GM12878 (cell line): ENCODE data around the gene MEGF6. TPM values are rescaled to one million over a fixed set of nuclear protein-coding genes. Genes with fewer than 3 reads are reported as not detected.

Experiments used
- ATAC-seq: fragments of 200-7000 bp; cut with Tn5 transposase; 3 replicates; pipeline ENCODE4 v1.9.1; 2020; ENCODE audit warnings: mild to moderate bottlenecking, moderate library complexity
- BruUV-seq: library from RNA; stranded (reverse); fragments of 400-500 nt; replicated peaks from 2 replicates; lab custom pipeline; 2021; lab: Mats Ljungman, UMichigan
- CTCF ChIA-PET: fragments of 300-600 bp; sonication (Branson Sonifier 250); formaldehyde crosslinking; extraction: SDS; loops from one replicate; lab custom pipeline; 2021; ENCODE audit warnings: inconsistent platforms; lab: Yijun Ruan, JAX
- POLR2A ChIA-PET: fragments of 350-600 bp; formaldehyde crosslinking; extraction: SDS; loops from one replicate; lab custom pipeline; 2021; ENCODE audit warnings: inconsistent platforms; lab: Charles Lee
- RAD21 ChIA-PET: fragments of 300-600 bp; sonication (Branson Sonifier 250); formaldehyde crosslinking; loops from one replicate; lab custom pipeline; 2023; ENCODE audit warnings: antibody characterized with exemption; ENCODE audit not compliant: unreplicated experiment; lab: Charles Lee
- SMC1A ChIA-PET: fragments of 300-600 bp; sonication (Branson Sonifier 250); formaldehyde crosslinking; loops from one replicate; lab custom pipeline; 2023; ENCODE audit not compliant: unreplicated experiment, uncharacterized antibody; lab: Charles Lee
- DNase-seq: peaks from one replicate; pipeline ENCODE4 v3.0.0-alpha.2; 2011; ENCODE audit warnings: low read depth, low spot score
- FAIRE-seq: peaks from 3 replicates; lab custom pipeline; 2011; peaks lifted over from hg19 to GRCh38; lab: Jason Lieb, UNC
- H2AFZ ChIP-seq: 2 replicates; pipeline ENCODE4 v1.6.0; 2011; ENCODE audit warnings: low read depth, low read length, control low read depth; ENCODE audit not compliant: control insufficient read depth
- H3K27ac ChIP-seq: 2 replicates; pipeline ENCODE4 v1.5.1; 2011; ENCODE audit warnings: control low read depth; ENCODE audit not compliant: control insufficient read depth, insufficient read depth
- H3K27me3 ChIP-seq, 2 experiments: replicated peaks in 1 of 2; 2 replicates each; pipeline versions ENCODE4 v1.6.0 to v1.6.1; 2011; ENCODE audit warnings: low read length in 1 of 2; ENCODE audit not compliant: control insufficient read depth in 2 of 2, insufficient read depth in 2 of 2
- H3K36me3 ChIP-seq, 2 experiments: 2 replicates each; pipeline ENCODE4 v1.5.1; 2011; ENCODE audit warnings: low read length in 1 of 2; ENCODE audit not compliant: control insufficient read depth in 2 of 2, insufficient read depth in 2 of 2
- H3K4me1 ChIP-seq: 2 replicates; pipeline ENCODE4 v1.6.1; 2011; ENCODE audit warnings: mild to moderate bottlenecking, low read length, moderate library complexity, mixed read lengths; ENCODE audit not compliant: control insufficient read depth, insufficient read depth
- H3K4me2 ChIP-seq: 2 replicates; pipeline ENCODE4 v1.6.0; 2011; ENCODE audit warnings: control low read depth; ENCODE audit not compliant: control insufficient read depth, insufficient read depth
- H3K4me3 ChIP-seq: fragments of 200-600 bp; sonication (generic); 2 replicates; pipeline ENCODE4 v1.5.1; 2016
- H3K79me2 ChIP-seq: 2 replicates; pipeline ENCODE4 v1.6.0; 2011; ENCODE audit warnings: low read length; ENCODE audit not compliant: control insufficient read depth, insufficient read depth
- H3K9ac ChIP-seq: 2 replicates; pipeline ENCODE4 v1.8.0; 2011; ENCODE audit warnings: low read length, control low read depth, mixed read lengths; ENCODE audit not compliant: control insufficient read depth, insufficient read depth
- H3K9me3 ChIP-seq: replicated peaks from 3 replicates; pipeline ENCODE4 v1.5.1; 2011; ENCODE audit warnings: mild to moderate bottlenecking, low read length; ENCODE audit not compliant: control insufficient read depth, insufficient read depth
- H4K20me1 ChIP-seq: 2 replicates; pipeline ENCODE4 v1.6.0; 2011; ENCODE audit not compliant: control insufficient read depth, insufficient read depth
- DPF2 ChIP-seq: fragments of 450-650 bp; IDR thresholded peaks from 2 replicates; pipeline ENCODE4 v1.6.1; 2017; ENCODE audit warnings: mild to moderate bottlenecking
- HDAC6 ChIP-seq: fragments of 200-600 bp; sonication (generic); IDR thresholded peaks from one replicate; pipeline ENCODE4 v1.8.0; 2017; ENCODE audit warnings: antibody characterized with exemption; ENCODE audit not compliant: unreplicated experiment
- JUNB ChIP-seq: IDR thresholded peaks from 2 replicates; pipeline ENCODE4 v1.6.1; 2016; ENCODE audit warnings: antibody characterized with exemption, mild to moderate bottlenecking
- NFYB ChIP-seq: IDR thresholded peaks from 2 replicates; pipeline ENCODE4 v1.6.1; 2011; ENCODE audit warnings: low read depth, mild to moderate bottlenecking, low read length, improper control_type of control experiment, moderate library complexity; ENCODE audit not compliant: insufficient read depth
- NR2C1 ChIP-seq: fragments of 450-650 bp; IDR thresholded peaks from 2 replicates; pipeline ENCODE4 v1.6.1; 2017; ENCODE audit warnings: antibody characterized with exemption, mild to moderate bottlenecking, moderate library complexity
- PML ChIP-seq: IDR thresholded peaks from 2 replicates; pipeline ENCODE4 v1.6.1; 2012; ENCODE audit warnings: low read length, inconsistent platforms
- ZBTB11 ChIP-seq: fragments of 450-650 bp; formaldehyde crosslinking; IDR thresholded peaks from 2 replicates; pipeline ENCODE4 v1.5.0; 2022; ENCODE audit warnings: mild to moderate bottlenecking, missing genetic modification characterization
- WGBS: methylation state at CpG from one replicate; pipeline ENCODE4 v1.1.6; 2016; ENCODE audit warnings: low lambda C conversion rate; ENCODE audit not compliant: insufficient replicate concordance, insufficient coverage; ENCODE audit errors: missing lambda C conversion rate; 5-methylcytosine and 5-hydroxymethylcytosine counted together
- in situ Hi-C: fragments of 300-500 bp; cut with MboI; formaldehyde crosslinking; loops from 9 replicates; pipeline ENCODE4 v1.14.3; 2018; ENCODE audit warnings: mixed read lengths
- intact Hi-C: fragments of 100-400 bp; cut with micrococcal nuclease; formaldehyde crosslinking; loops from one replicate; pipeline ENCODE4 v1.14.2; 2022; ENCODE audit not compliant: unreplicated experiment
- polyA plus RNA-seq, 11 experiments: library from polyadenylated mRNA; depleted of rRNA in 4 of 11; unstranded in 6 of 11; stranded (reverse) in 5 of 11; fragments of >200 nt; fragmentation: Nextera tagmentation in 4 of 11; fragmentation: Illumina TruSeq in 1 of 11; extraction: Ambion mirVana in 4 of 11; extraction: Trizol in 1 of 11; gene quantifications; 1 replicate in 1 of 11; 2 replicates in 10 of 11; pipeline versions ENCODE4 v1.2.1 to v1.2.3, GENCODE V29; 2011 to 2016; ENCODE audit warnings: inconsistent platforms in 2 of 11, missing spikeins in 2 of 11, low read depth in 1 of 11
- total RNA-seq, 4 experiments: library from RNA; depleted of rRNA in 3 of 4; stranded (reverse); fragments of >200 nt in 3 of 4; fragmentation: Illumina TruSeq in 1 of 4; extraction: Trizol in 1 of 4; gene quantifications; 2 replicates each; pipeline versions ENCODE4 v1.2.1 to v1.2.3, GENCODE V29; 2013 to 2021

MEGF6 gene
- total and polyA plus RNA-seq, 10 of the 15 experiments (the other 5 are each of a cell fraction or from before 2014, with no cell fraction given), result 0.03 to 0.41 TPM; not detected in 8

- no peak for ATAC-seq
- no TSS peak for BruUV-seq
- POLR2A ChIA-PET, result no interaction called here
These were observed 99.5 kb downstream of the MEGF6 start for GRCh38 chr1:3511856-3512255.

More at GRCh38 chr1:3511856-3512255, 99.5 kb downstream of the MEGF6 start:
- in situ Hi-C loops (no loop called here), intact Hi-C loops (no loop called here)
- no peaks in the 10 kb centered on the region for H3K27me3 ChIP-seq
- H2AFZ ChIP-seq, result no peak overlapping the region
- H3K9ac ChIP-seq, result no peak overlapping the region
- no peaks in the 10 kb centered on the region for H4K20me1 ChIP-seq
- H3K4me2 ChIP-seq, result no peak overlapping the region
- RAD21 ChIA-PET, result no interaction called here
- H3K36me3 ChIP-seq, result no peaks in the 10 kb centered on the region
- H3K9me3 ChIP-seq, result no peaks in the 10 kb centered on the region; the same call in 2 of the 3 replicates
- SMC1A ChIA-PET, result no interaction called here
- H3K4me1 ChIP-seq, result no peaks in the 10 kb centered on the region
- FAIRE-seq (no peak), DNase-seq (no peak)
- CTCF ChIA-PET, result no interaction called here
- TF ChIP-seq DPF2, result no peak
- TF ChIP-seq NR2C1, result no peak
- no peak for TF ChIP-seq JUNB
- no peak for TF ChIP-seq ZBTB11
- no peak for TF ChIP-seq NFYB
- no peak for TF ChIP-seq PML
- TF ChIP-seq HDAC6, result no peak
- no peaks in the 10 kb centered on the region for H3K79me2 ChIP-seq
- no peak overlapping the region for H3K4me3 ChIP-seq
- H3K27ac ChIP-seq, result no peak overlapping the region
- 57% methylated on average over 14 of the region's 15 CpGs for WGBS
